Astrocyte (in vitro differentiated cells and primary cell): Measurements from ENCODE around the gene SNX30. TPM values are rescaled to one million over a fixed set of nuclear protein-coding genes. Genes with fewer than 3 reads are reported as not detected.

ENCODE experiments used
- DNase-seq: peaks from one replicate; pipeline ENCODE4 v3.0.0-alpha.2; 2010; ENCODE audit warnings: low read depth
- FAIRE-seq: peaks from 2 replicates; lab custom pipeline; 2011; peaks lifted over from hg19 to GRCh38; lab: Jason Lieb, UNC
- H2AFZ ChIP-seq: 2 replicates; pipeline ENCODE4 v1.6.0; 2012; ENCODE audit warnings: low read depth, low read length, inconsistent platforms
- H3K27ac ChIP-seq: 2 replicates; pipeline ENCODE4 v1.5.1; 2011; ENCODE audit warnings: low read depth, low read length, inconsistent platforms
- H3K27me3 ChIP-seq: 2 replicates; pipeline ENCODE4 v1.6.0; 2011; ENCODE audit warnings: low read length, inconsistent platforms; ENCODE audit not compliant: insufficient read depth
- H3K36me3 ChIP-seq: 2 replicates; pipeline ENCODE4 v1.5.1; 2011; ENCODE audit warnings: low read length, inconsistent platforms; ENCODE audit not compliant: insufficient read depth
- H3K4me1 ChIP-seq: 2 replicates; pipeline ENCODE4 v1.5.1; 2011; ENCODE audit warnings: low read length, inconsistent platforms; ENCODE audit not compliant: insufficient read depth
- H3K4me2 ChIP-seq: 2 replicates; pipeline ENCODE4 v1.6.0; 2012; ENCODE audit warnings: low read length, inconsistent platforms
- H3K4me3 ChIP-seq: 2 replicates; pipeline ENCODE4 v1.5.1; 2011; ENCODE audit warnings: low read depth, mild to moderate bottlenecking, low read length, inconsistent platforms; ENCODE audit not compliant: insufficient read depth
- H3K79me2 ChIP-seq: 2 replicates; pipeline ENCODE4 v1.6.0; 2012; ENCODE audit warnings: mild to moderate bottlenecking, low read length, inconsistent platforms; ENCODE audit not compliant: insufficient read depth
- H3K9ac ChIP-seq: 2 replicates; pipeline ENCODE4 v1.6.0; 2012; ENCODE audit warnings: mild to moderate bottlenecking, low read length, inconsistent platforms
- H3K9me3 ChIP-seq: 2 replicates; pipeline ENCODE4 v1.5.1; 2012; ENCODE audit warnings: low read depth, mild to moderate bottlenecking, low read length, inconsistent platforms; ENCODE audit not compliant: insufficient read depth
- H4K20me1 ChIP-seq: 2 replicates; pipeline ENCODE4 v1.6.0; 2012; ENCODE audit warnings: low read length, inconsistent platforms; ENCODE audit not compliant: insufficient read depth
- H3K27ac Mint-ChIP-seq: one replicate; pipeline ENCODE4 v1.8.0; 2021; ENCODE audit warnings: mild to moderate bottlenecking, mixed read lengths; ENCODE audit not compliant: unreplicated experiment
- H3K27me3 Mint-ChIP-seq: one replicate; pipeline ENCODE4 v1.8.0; 2021; ENCODE audit warnings: low read depth, mixed read lengths; ENCODE audit not compliant: unreplicated experiment
- H3K36me3 Mint-ChIP-seq: one replicate; pipeline ENCODE4 v1.8.0; 2021; ENCODE audit warnings: low read depth, mixed read lengths; ENCODE audit not compliant: unreplicated experiment
- H3K4me1 Mint-ChIP-seq: one replicate; pipeline ENCODE4 v1.8.0; 2021; ENCODE audit warnings: low read depth, mixed read lengths; ENCODE audit not compliant: unreplicated experiment
- H3K4me3 Mint-ChIP-seq: one replicate; pipeline ENCODE4 v1.8.0; 2021; ENCODE audit warnings: mild to moderate bottlenecking, moderate library complexity, mixed read lengths; ENCODE audit not compliant: unreplicated experiment
- H3K9me3 Mint-ChIP-seq: one replicate; pipeline ENCODE4 v1.8.0; 2021; ENCODE audit warnings: mild to moderate bottlenecking, mixed read lengths; ENCODE audit not compliant: unreplicated experiment
- EZH2 ChIP-seq: IDR thresholded peaks from 2 replicates; pipeline ENCODE4 v1.6.1; 2012; ENCODE audit warnings: mild to moderate bottlenecking, low read length, inconsistent platforms; ENCODE audit not compliant: insufficient read depth
- total RNA-seq: library from RNA; stranded (reverse); gene quantifications from 2 replicates; pipeline ENCODE4 v1.2.1, GENCODE V29; 2021
- TF ChIP-seq, protein P1 (sequence below): IDR thresholded peaks from 2 replicates; pipeline ENCODE4 v1.5.1; 2011; ENCODE audit warnings: low read depth, mild to moderate bottlenecking, inconsistent platforms, low read length, moderate library complexity; ENCODE audit not compliant: insufficient read depth

SNX30 gene
- total RNA-seq, 1 donor from 2014 or later = 12.8 TPM

GRCh38 chr9:112726428-112726827, 24.1 kb upstream of the SNX30 start:
- H3K27me3 ChIP-seq = no peaks in the 10 kb centered on the region
- no peak for TF ChIP-seq EZH2
- TF ChIP-seq, protein P1, sequence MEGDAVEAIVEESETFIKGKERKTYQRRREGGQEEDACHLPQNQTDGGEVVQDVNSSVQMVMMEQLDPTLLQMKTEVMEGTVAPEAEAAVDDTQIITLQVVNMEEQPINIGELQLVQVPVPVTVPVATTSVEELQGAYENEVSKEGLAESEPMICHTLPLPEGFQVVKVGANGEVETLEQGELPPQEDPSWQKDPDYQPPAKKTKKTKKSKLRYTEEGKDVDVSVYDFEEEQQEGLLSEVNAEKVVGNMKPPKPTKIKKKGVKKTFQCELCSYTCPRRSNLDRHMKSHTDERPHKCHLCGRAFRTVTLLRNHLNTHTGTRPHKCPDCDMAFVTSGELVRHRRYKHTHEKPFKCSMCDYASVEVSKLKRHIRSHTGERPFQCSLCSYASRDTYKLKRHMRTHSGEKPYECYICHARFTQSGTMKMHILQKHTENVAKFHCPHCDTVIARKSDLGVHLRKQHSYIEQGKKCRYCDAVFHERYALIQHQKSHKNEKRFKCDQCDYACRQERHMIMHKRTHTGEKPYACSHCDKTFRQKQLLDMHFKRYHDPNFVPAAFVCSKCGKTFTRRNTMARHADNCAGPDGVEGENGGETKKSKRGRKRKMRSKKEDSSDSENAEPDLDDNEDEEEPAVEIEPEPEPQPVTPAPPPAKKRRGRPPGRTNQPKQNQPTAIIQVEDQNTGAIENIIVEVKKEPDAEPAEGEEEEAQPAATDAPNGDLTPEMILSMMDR = no peak
- no peak overlapping the region for H3K4me3 ChIP-seq
- H3K9me3 Mint-ChIP-seq = no peaks in the 10 kb centered on the region
- no peaks in the 10 kb centered on the region for H4K20me1 ChIP-seq
- no peak for FAIRE-seq
- no peaks in the 10 kb centered on the region for H3K9me3 ChIP-seq
- H3K36me3 Mint-ChIP-seq = no peaks in the 10 kb centered on the region
- no peaks in the 10 kb centered on the region for H3K27me3 Mint-ChIP-seq
- H3K4me1 ChIP-seq = no peaks in the 10 kb centered on the region
- no peaks in the 10 kb centered on the region for H3K79me2 ChIP-seq
- no peak overlapping the region for H3K4me2 ChIP-seq
- H3K9ac ChIP-seq = no peak overlapping the region
- DNase-seq = no peak
- H3K4me1 Mint-ChIP-seq = no peaks in the 10 kb centered on the region
- H2AFZ ChIP-seq = no peak overlapping the region
- no peak overlapping the region for H3K4me3 Mint-ChIP-seq
- H3K36me3 ChIP-seq = no peaks in the 10 kb centered on the region
- H3K27ac Mint-ChIP-seq = no peak overlapping the region
- no peak overlapping the region for H3K27ac ChIP-seq

DNA sequence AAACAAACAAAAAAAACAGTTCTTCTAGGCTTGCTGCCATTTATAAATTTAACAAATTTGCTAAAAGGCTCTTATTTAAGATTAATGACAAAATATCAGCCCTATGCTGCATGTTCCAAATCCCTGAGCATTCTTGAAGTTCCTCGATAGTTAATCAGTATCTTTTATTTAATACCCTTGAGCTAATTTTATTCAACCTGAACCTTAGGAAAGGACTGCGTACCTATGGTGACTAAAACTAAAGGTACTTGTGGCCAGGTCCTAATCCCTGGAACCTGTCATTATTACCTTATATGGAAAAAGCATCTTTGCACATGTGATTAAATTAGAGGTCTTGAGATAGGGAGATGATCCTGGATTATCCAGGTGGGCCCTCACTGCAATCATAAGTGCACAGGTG, 22.2 kb upstream of the SNX30 start:
- H3K4me1 ChIP-seq = no peaks in the 10 kb centered on the region
- H3K27ac ChIP-seq = no peak overlapping the region
- Mint-ChIP-seq H3K4me3 (no peak overlapping the region), H3K27ac (no peak overlapping the region), H3K36me3 (peaks cover 2% of the 10 kb centered on the region), H3K9me3 (no peaks in the 10 kb centered on the region), H3K27me3 (no peaks in the 10 kb centered on the region), H3K4me1 (no peaks in the 10 kb centered on the region)
- no peaks in the 10 kb centered on the region for H3K9me3 ChIP-seq
- no peak for TF ChIP-seq EZH2
- TF ChIP-seq, protein P1 = no peak
- H3K9ac ChIP-seq = no peak overlapping the region
- FAIRE-seq = no peak
- no peak overlapping the region for H2AFZ ChIP-seq
- no peak for DNase-seq
- H4K20me1 ChIP-seq = no peaks in the 10 kb centered on the region
- no peaks in the 10 kb centered on the region for H3K27me3 ChIP-seq
- no peak overlapping the region for H3K4me2 ChIP-seq
- H3K79me2 ChIP-seq = no peaks in the 10 kb centered on the region
- no peak overlapping the region for H3K4me3 ChIP-seq
- H3K36me3 ChIP-seq = no peaks in the 10 kb centered on the region

DNA sequence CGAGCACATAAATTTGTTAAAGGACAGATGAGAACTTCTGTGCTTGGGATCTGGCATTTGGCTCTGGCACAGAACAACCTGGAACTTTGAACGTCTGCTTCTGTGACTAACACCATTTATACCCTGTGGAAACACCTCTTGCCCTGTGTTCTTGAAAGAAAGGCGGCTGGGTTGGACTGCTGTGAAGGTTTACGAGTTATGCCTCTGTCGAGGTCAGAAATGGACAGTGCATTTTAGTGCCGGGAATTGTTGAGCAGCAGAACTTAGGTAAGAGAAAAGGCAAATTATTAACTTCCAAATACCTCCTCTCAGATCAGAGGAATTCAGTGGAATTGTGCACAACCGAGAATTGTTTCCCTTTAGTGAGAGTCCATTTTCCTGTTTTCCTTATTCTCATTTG, 18.6 kb upstream of the SNX30 start:
- H3K27me3 ChIP-seq = no peaks in the 10 kb centered on the region
- Mint-ChIP-seq H3K4me3 (no peak overlapping the region), H3K36me3 (peaks cover 2% of the 10 kb centered on the region), H3K9me3 (no peaks in the 10 kb centered on the region), H3K27me3 (no peaks in the 10 kb centered on the region), H3K27ac (no peak overlapping the region), H3K4me1 (no peaks in the 10 kb centered on the region)
- no peak overlapping the region for H2AFZ ChIP-seq
- no peak overlapping the region for H3K27ac ChIP-seq
- no peaks in the 10 kb centered on the region for H3K9me3 ChIP-seq
- H3K4me3 ChIP-seq = no peak overlapping the region
- no peak overlapping the region for H3K9ac ChIP-seq
- DNase-seq (no peak), FAIRE-seq (no peak)
- no peaks in the 10 kb centered on the region for H3K79me2 ChIP-seq
- no peak for TF ChIP-seq EZH2
- TF ChIP-seq, protein P1 = no peak
- H3K36me3 ChIP-seq = no peaks in the 10 kb centered on the region
- H3K4me1 ChIP-seq = no peaks in the 10 kb centered on the region
- H3K4me2 ChIP-seq = no peak overlapping the region
- no peaks in the 10 kb centered on the region for H4K20me1 ChIP-seq
